ENCODE measurements around the gene AP1G1.
A peak's percentile ranks its signal among the peaks of the same experiment; 100 is the strongest.

AP1G1 gene

DNA sequence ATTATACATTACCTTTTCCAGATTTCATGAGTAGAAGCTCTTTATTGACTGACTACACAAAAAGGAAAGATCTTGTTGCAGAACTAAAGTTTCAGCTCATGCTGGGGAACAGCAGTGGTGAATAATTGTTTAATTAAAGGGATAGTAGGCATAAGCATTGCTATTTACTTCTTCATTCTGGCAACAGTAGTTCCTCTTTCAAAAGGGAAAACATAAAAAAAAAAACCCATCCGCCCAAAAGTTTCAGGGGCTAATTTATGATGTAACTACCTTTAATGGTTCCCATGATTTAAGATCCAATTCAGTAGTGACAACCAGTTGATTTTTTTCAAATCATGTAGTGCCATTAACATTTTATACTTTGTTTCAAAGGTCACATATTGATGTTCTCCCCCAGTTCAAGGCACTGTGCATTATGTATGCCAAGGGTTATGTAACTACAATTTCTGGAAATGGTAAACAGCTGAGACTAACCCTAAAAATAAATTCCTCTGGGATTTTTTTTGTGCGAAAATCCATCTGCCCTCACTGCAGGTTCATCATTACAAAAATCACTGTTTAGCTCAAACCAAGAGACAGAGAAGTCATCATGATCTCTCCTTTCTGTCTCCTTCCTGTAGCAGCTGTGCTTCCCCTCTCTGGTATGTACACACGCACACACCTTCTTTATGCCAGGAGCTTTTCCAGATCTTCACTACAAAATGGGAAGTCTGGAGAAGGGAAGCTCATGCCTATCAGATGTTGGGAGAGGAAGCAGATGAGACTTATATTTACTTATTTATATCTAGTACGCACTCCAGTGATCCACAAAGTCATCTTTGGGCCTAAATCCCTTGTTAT is 81.9 kb downstream of the AP1G1 start:
- Histone ChIP-seq H2AFZ (ENCODE audit: low read depth, low read length) (no peak overlapping the region), H3K4me1 (ENCODE audit: insufficient read depth, low read length) (peaks cover 19% of the 10 kb centered on the region), H3K27me3 (ENCODE audit: insufficient read depth, low read length) (no peaks in the 10 kb centered on the region), H3K36me3 (ENCODE audit: insufficient read depth, low read length) (peaks cover 19% of the 10 kb centered on the region), H3K9me3 (ENCODE audit: low read length) (no peaks in the 10 kb centered on the region), H3K4me3 (ENCODE audit: low read length) (no peak overlapping the region)

DNA sequence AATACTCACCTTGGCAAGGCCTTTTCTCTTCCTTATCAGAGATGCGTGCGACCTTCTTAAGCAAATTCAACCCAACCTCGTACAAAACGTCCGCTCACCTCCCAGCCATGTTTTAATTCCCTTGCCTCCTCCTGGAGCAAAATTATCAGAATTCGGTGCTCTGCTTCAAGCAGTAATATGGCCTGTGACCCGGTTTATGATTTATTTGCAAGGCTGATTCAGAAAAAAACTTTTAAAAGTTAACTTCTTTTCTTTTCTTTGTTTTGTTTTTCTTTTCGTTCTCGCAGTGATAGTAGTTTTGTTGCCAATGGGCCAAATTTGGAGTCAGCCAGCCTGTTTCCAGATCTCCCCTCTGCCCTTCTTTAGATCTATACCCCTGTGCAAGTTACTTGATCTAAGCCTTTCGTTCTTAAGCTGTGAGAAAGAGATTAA is 84.3 kb downstream of the AP1G1 start, which contains the start of gene PHLPP2:
Gene PHLPP2, minus strand, starts transcription at position 382 of the 432 bp plus-strand sequence. CDS start 9,906 bp downstream, outside the sequence.
- peaks cover 15% of the 10 kb centered on the region for H3K4me1 ChIP-seq (ENCODE audit: insufficient read depth, low read length)

DNA sequence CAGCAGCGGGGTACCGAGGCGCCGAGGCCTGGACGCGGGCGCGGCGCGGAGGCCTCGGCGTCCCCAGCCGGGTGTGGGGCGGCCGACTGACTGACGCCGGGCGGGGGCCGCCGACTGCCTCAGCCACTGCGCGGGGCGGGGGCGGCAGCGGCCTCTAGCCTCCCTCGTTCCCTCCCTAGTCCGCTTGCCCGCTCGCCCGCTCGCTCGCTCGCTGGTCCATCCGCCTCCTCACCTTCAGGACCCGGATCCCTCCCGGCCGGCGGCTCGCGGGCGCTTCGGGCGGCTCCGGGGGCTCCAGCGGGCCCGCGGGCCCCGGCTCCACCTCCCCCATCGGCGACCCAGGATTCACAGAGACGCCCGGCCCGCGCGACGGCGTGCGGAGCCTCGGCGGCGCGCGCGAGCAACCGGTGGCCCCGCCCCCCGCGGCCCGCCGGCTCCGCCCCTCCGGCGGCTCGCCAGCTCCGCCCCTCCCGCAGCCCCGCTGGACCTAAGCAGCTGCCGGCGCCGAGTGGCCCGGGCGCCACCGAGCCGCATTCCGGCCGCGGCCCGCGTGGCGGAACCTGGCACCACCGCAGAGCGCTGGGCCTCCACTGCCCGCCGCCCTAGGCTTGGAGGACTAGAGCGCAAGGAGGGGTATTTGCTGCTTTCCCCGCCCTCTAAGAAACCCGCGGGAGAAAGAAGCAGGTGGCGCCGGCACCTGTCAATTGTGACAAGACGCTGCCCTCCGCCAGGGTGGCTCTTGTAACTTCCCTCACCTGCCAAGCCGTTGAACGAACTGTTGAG is 84.9 kb downstream of the AP1G1 start:
- H3K36me3 ChIP-seq (ENCODE audit: insufficient read depth, low read length), result no peaks in the 10 kb centered on the region
- H3K27me3 ChIP-seq (ENCODE audit: insufficient read depth, low read length), result no peaks in the 10 kb centered on the region
- peak overlapping the region; percentile 81 for H3K4me3 ChIP-seq (ENCODE audit: low read length)
- peak overlapping the region; percentile 95 for H2AFZ ChIP-seq (ENCODE audit: low read depth, low read length)
- no peaks in the 10 kb centered on the region for H3K9me3 ChIP-seq (ENCODE audit: low read length)
- peaks cover 13% of the 10 kb centered on the region for H3K4me1 ChIP-seq (ENCODE audit: insufficient read depth, low read length)

More for the DNA sequence above, 84.3 kb downstream of the AP1G1 start, which contains the start of gene PHLPP2:
- Histone ChIP-seq H3K9me3 (ENCODE audit: low read length) (no peaks in the 10 kb centered on the region), H3K27me3 (ENCODE audit: insufficient read depth, low read length) (no peaks in the 10 kb centered on the region), H2AFZ (ENCODE audit: low read depth, low read length) (peak within 1 kb of the TSS; percentile 95), H3K36me3 (ENCODE audit: insufficient read depth, low read length) (peaks cover under 1% of the 10 kb centered on the region), H3K4me3 (ENCODE audit: low read length) (peak within 1 kb of the TSS; percentile 81)

DNA sequence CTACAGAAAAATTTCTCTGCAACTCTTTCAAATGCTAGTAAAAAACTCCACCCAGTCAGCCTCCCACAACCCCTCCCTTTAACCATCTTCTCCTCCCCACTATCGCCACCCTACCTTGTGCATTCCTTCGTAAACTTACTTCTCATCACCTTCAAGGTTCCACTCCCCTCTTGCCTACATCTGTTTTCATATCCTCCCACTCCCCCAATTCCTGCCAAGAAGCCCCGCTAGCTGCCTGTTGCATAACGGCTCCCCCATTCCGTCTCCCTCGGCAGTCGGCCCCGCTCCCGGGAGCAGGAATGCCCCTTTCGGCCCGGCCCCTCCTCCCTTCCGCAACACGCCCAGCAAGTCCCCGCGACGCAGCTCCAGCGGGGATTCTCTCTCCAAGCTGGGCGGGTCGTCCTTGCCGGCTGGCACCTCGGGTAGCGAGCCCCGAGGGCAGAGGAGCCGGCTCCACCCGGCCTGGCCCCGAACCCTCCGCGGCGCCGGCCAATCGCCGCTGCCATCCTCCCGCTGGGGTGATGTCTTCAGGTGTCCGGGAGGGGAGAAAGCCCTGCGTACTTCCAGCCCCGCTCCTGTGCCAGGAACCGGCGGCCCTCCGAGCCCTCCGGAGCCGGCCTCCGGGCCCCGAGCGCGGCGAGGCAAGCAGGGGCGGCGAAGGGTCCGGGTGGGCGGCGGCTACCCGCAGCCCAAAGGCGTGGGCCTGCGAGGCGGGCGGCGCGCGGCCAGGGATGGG is 85.7 kb downstream of the AP1G1 start:
- Histone ChIP-seq H3K36me3 (ENCODE audit: insufficient read depth, low read length) (no peaks in the 10 kb centered on the region), H3K4me3 (ENCODE audit: low read length) (peak overlapping the region; percentile 81), H3K9me3 (ENCODE audit: low read length) (no peaks in the 10 kb centered on the region), H3K4me1 (ENCODE audit: insufficient read depth, low read length) (peaks cover 13% of the 10 kb centered on the region), H3K27me3 (ENCODE audit: insufficient read depth, low read length) (no peaks in the 10 kb centered on the region), H2AFZ (ENCODE audit: low read depth, low read length) (peak overlapping the region; percentile 95)

DNA sequence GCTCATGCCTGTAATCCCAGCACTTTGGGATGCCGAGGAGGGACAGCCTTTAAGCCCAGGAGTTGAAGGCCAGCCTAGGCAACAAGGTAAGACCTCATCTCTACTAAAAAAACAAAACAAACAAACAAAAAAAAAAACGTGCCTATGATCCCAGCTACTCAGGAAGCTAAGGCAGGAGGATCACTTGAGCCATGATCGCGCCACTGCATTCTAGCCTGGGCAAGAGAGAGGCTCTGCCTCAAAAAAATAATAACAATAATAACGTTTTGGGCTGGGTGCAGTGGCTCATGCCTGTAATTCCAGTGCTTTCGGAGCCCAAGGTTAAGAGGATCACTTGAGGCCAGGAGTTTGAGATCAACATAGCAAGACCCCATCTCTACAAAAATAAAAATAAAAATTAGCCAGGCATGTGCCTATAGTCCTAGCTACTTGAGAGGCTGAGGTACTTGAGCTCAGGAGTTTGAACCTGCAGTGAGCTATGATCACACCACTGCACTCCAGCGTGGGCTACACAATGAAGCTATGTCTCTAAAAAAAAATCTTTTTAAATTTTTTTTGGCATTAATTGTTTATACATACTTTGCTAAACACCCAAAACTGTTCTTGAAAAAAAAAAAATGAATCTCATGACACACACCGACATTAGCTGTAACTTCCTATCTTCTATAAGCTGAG is 87.4 kb downstream of the AP1G1 start:
- Histone ChIP-seq H3K27me3 (ENCODE audit: insufficient read depth, low read length) (no peaks in the 10 kb centered on the region), H2AFZ (ENCODE audit: low read depth, low read length) (no peak overlapping the region), H3K4me1 (ENCODE audit: insufficient read depth, low read length) (peaks cover 13% of the 10 kb centered on the region), H3K4me3 (ENCODE audit: low read length) (no peak overlapping the region), H3K36me3 (ENCODE audit: insufficient read depth, low read length) (no peaks in the 10 kb centered on the region), H3K9me3 (ENCODE audit: low read length) (no peaks in the 10 kb centered on the region)

DNA sequence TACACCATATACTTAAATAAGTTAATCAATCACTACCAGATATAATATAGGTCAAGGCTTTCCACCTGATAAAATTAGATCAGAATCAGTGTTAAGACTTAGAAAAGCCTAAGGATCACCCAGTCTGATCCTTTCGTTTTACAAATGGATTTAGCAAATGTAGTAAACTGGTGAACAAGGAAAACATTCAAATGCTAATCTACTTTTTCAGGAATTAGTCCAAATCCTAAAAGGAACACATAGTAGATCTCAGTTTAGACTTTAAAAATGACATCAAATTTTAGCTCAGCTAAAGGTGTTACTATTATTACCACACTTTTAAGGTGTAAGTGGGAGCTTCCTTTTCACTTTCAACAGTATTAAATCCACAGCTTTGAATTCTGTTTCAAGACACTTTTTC is 96.1 kb downstream of the AP1G1 start:
- no peak overlapping the region for H3K4me3 ChIP-seq (ENCODE audit: low read length)
- no peaks in the 10 kb centered on the region for H3K27me3 ChIP-seq (ENCODE audit: insufficient read depth, low read length)
- no peak overlapping the region for H2AFZ ChIP-seq (ENCODE audit: low read depth, low read length)
- H3K9me3 ChIP-seq (ENCODE audit: low read length), result no peaks in the 10 kb centered on the region
- H3K4me1 ChIP-seq (ENCODE audit: insufficient read depth, low read length), result peaks cover 7% of the 10 kb centered on the region
- peaks cover 10% of the 10 kb centered on the region for H3K36me3 ChIP-seq (ENCODE audit: insufficient read depth, low read length)

DNA sequence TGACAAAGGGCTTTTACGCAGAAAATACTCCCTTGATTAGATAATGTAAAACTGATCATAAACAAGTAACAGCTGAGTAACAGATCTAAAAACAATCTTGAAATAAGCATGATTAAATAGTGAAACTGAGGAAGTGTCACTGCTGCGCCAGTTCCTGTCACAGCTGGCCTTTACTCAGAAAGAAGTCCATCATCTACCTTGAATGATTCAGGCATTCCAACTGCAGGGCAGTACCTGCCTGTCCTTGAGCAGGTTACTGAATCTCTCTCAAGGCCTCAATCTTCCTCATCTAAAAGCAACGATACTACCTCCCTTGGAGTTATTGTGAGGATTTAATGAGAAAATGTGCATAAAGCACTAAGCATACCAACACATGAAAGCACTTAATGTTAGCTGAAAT is 96.8 kb downstream of the AP1G1 start:
- H3K9me3 ChIP-seq (ENCODE audit: low read length), result no peaks in the 10 kb centered on the region
- H3K36me3 ChIP-seq (ENCODE audit: insufficient read depth, low read length), result peaks cover 10% of the 10 kb centered on the region
- H3K4me3 ChIP-seq (ENCODE audit: low read length), result no peak overlapping the region
- no peak overlapping the region for H2AFZ ChIP-seq (ENCODE audit: low read depth, low read length)
- peaks cover 10% of the 10 kb centered on the region for H3K4me1 ChIP-seq (ENCODE audit: insufficient read depth, low read length)
- no peaks in the 10 kb centered on the region for H3K27me3 ChIP-seq (ENCODE audit: insufficient read depth, low read length)

DNA sequence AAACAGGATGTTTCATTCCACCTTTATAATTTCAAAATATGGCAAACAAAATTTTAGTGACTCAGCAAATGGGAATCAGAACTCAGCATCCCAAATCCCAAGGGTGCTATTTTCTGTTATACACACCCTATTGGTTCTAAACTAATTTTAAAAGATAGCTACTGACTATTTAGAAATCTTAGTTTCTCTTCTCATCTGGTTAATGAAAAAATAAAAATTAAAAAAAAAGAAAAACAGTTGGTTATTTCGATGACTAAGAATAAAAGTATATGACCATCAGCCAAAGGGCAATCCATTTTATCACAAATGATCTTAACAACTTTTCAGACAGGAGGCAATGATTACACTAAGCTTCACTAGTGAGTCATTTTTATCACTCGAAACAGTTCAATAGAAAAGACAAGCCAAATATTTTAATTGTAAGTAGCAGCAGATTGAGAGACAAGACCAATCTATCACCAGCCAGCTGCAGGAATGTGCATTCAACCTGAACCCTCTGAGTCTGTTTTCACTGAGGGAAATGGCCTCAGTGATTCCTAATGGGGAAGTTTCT is 99.3 kb downstream of the AP1G1 start:
- Histone ChIP-seq H3K27me3 (ENCODE audit: insufficient read depth, low read length) (no peaks in the 10 kb centered on the region), H3K36me3 (ENCODE audit: insufficient read depth, low read length) (peaks cover 6% of the 10 kb centered on the region), H3K4me3 (ENCODE audit: low read length) (no peak overlapping the region), H2AFZ (ENCODE audit: low read depth, low read length) (no peak overlapping the region), H3K4me1 (ENCODE audit: insufficient read depth, low read length) (peaks cover 10% of the 10 kb centered on the region), H3K9me3 (ENCODE audit: low read length) (no peaks in the 10 kb centered on the region)

DNA sequence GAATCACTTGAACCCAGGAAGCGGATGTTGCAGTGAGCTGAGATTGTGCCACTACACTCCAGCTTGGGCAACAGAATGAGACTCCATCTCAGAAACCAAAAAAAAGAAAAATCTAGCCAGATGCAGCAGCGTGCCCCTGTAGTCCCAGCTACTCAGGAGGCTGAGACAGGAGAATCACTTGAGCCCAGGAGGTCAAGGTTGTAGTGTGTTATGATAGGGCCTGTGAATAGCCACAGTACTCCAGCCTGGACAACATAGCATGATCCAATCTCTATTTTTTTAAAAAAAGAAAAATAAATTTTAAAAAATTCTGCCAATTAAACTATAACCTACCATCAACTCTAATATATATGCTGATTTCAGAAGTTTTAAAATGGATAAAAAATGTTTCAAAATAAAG is 99.9 kb downstream of the AP1G1 start:
- H3K4me3 ChIP-seq (ENCODE audit: low read length), result no peak overlapping the region
- H3K36me3 ChIP-seq (ENCODE audit: insufficient read depth, low read length), result peaks cover 4% of the 10 kb centered on the region
- no peaks in the 10 kb centered on the region for H3K27me3 ChIP-seq (ENCODE audit: insufficient read depth, low read length)
- no peaks in the 10 kb centered on the region for H3K9me3 ChIP-seq (ENCODE audit: low read length)
- H3K4me1 ChIP-seq (ENCODE audit: insufficient read depth, low read length), result peaks cover 10% of the 10 kb centered on the region
- H2AFZ ChIP-seq (ENCODE audit: low read depth, low read length), result no peak overlapping the region

DNA sequence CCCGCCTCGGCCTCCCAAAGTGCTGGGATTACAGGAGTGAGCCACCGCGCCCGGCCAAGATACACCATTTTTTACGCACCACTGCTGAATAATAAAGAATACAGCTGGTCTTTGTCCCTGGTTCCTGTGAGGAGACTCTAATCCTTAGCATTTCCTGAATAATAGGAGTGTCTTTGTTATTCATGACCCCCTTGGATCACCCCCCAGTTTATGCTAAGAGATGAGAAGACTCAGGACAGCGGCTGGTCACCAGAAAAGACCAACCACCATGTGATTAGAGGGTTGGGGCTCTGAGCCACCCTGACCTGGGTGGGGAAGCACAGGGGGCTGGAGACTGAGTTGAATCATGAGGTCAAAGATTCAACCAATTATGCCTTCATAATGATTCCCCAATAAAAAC is 101.4 kb downstream of the AP1G1 start:
- Histone ChIP-seq H3K9me3 (ENCODE audit: low read length) (no peaks in the 10 kb centered on the region), H3K4me3 (ENCODE audit: low read length) (no peak overlapping the region), H2AFZ (ENCODE audit: low read depth, low read length) (no peak overlapping the region), H3K27me3 (ENCODE audit: insufficient read depth, low read length) (no peaks in the 10 kb centered on the region), H3K36me3 (ENCODE audit: insufficient read depth, low read length) (peaks cover 10% of the 10 kb centered on the region), H3K4me1 (ENCODE audit: insufficient read depth, low read length) (peaks cover 10% of the 10 kb centered on the region)

DNA sequence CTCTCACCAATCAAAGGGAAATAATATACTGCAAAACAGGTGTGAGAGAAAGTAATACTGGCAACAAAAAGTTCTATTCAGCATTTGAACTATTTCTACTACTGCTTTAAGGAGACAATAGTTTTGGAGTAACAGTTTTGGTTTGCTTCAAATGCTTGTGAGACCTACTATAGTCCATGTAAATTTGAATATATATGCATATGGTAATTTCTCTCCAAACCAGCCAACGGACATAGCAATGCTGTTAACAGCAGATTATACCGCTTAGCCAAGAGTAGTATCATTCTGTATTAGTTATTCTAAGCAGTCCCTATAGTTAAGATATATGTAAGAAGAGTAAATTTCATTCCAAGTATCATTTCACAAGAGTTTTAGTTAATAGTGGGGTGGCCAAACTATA is 102.6 kb downstream of the AP1G1 start:
- Histone ChIP-seq H3K27me3 (ENCODE audit: insufficient read depth, low read length) (no peaks in the 10 kb centered on the region), H2AFZ (ENCODE audit: low read depth, low read length) (no peak overlapping the region), H3K4me3 (ENCODE audit: low read length) (no peak overlapping the region), H3K9me3 (ENCODE audit: low read length) (no peaks in the 10 kb centered on the region), H3K36me3 (ENCODE audit: insufficient read depth, low read length) (peaks cover 11% of the 10 kb centered on the region), H3K4me1 (ENCODE audit: insufficient read depth, low read length) (peaks cover 10% of the 10 kb centered on the region)

DNA sequence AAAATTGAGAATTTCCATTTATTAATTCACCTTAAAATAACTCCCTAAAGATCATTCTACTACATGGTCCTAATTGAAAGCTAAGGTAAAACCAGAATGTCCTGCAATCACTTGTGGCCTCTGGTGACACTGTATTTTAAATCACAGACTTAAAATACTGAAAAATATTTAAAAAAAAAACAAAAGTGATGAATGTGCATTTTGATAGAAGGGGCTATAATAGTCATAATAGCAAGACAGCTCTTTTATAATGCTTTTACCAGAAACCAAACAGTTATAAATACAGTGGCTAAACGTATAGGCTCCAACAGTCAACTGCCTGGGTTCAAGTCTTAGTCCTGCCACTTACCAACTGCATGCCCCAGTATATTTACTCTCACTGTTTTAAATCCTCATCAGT is 105.3 kb downstream of the AP1G1 start:
- H3K4me1 ChIP-seq (ENCODE audit: insufficient read depth, low read length), result peaks cover 10% of the 10 kb centered on the region
- no peaks in the 10 kb centered on the region for H3K27me3 ChIP-seq (ENCODE audit: insufficient read depth, low read length)
- no peaks in the 10 kb centered on the region for H3K9me3 ChIP-seq (ENCODE audit: low read length)
- H2AFZ ChIP-seq (ENCODE audit: low read depth, low read length), result no peak overlapping the region
- H3K4me3 ChIP-seq (ENCODE audit: low read length), result no peak overlapping the region
- peaks cover 25% of the 10 kb centered on the region for H3K36me3 ChIP-seq (ENCODE audit: insufficient read depth, low read length)
